Neuron (in vitro differentiated cells): Measurements from ENCODE around the gene CLCN6.

ENCODE experiments used
- H2AFZ ChIP-seq: one replicate; pipeline ENCODE4 v1.6.1; 2013; ENCODE audit warnings: low read depth, mild to moderate bottlenecking, inconsistent platforms, low read length, moderate library complexity
- H3K27me3 ChIP-seq: one replicate; pipeline ENCODE4 v1.6.1; 2013; ENCODE audit warnings: low read length; ENCODE audit not compliant: insufficient read depth
- H3K36me3 ChIP-seq: one replicate; pipeline ENCODE4 v1.6.1; 2013; ENCODE audit warnings: low read length; ENCODE audit not compliant: insufficient read depth
- H3K4me1 ChIP-seq: one replicate; pipeline ENCODE4 v1.6.1; 2013; ENCODE audit warnings: low read length; ENCODE audit not compliant: insufficient read depth
- H3K4me3 ChIP-seq: 2 replicates; pipeline ENCODE4 v1.5.1; 2013; ENCODE audit warnings: mild to moderate bottlenecking, low read length, moderate library complexity
- H3K9me3 ChIP-seq: one replicate; pipeline ENCODE4 v1.6.1; 2013; ENCODE audit warnings: low read length

CLCN6 gene

GRCh38 chr1:11862890-11863289, 56.9 kb downstream of the CLCN6 start:
- Histone ChIP-seq H3K4me3 (no peak overlapping the region), H3K27me3 (peaks cover 32% of the 10 kb centered on the region), H3K9me3 (no peaks in the 10 kb centered on the region), H2AFZ (no peak overlapping the region), H3K4me1 (peaks cover 5% of the 10 kb centered on the region), H3K36me3 (no peaks in the 10 kb centered on the region)

GRCh38 chr1:11868331-11868980, 62.5 kb downstream of the CLCN6 start:
- Histone ChIP-seq H3K4me3 (no peak overlapping the region), H3K27me3 (peaks cover 3% of the 10 kb centered on the region), H2AFZ (no peak overlapping the region), H3K36me3 (no peaks in the 10 kb centered on the region), H3K4me1 (no peaks in the 10 kb centered on the region), H3K9me3 (no peaks in the 10 kb centered on the region)

GRCh38 chr1:11869104-11869503, 63.1 kb downstream of the CLCN6 start:
- Histone ChIP-seq H3K9me3 (no peaks in the 10 kb centered on the region), H3K4me1 (no peaks in the 10 kb centered on the region), H3K4me3 (no peak overlapping the region), H3K27me3 (peaks cover 3% of the 10 kb centered on the region), H3K36me3 (no peaks in the 10 kb centered on the region), H2AFZ (no peak overlapping the region)

- Histone ChIP-seq H2AFZ (no peak overlapping the region), H3K4me3 (no peak overlapping the region), H3K4me1 (no peaks in the 10 kb centered on the region), H3K27me3 (peaks cover 3% of the 10 kb centered on the region), H3K9me3 (no peaks in the 10 kb centered on the region), H3K36me3 (no peaks in the 10 kb centered on the region)
Measured at GRCh38 chr1:11869650-11870207, 63.7 kb downstream of the CLCN6 start.

GRCh38 chr1:11872545-11872944, 66.6 kb downstream of the CLCN6 start:
- Histone ChIP-seq H3K4me1 (no peaks in the 10 kb centered on the region), H3K9me3 (no peaks in the 10 kb centered on the region), H2AFZ (no peak overlapping the region), H3K27me3 (peaks cover 3% of the 10 kb centered on the region), H3K36me3 (no peaks in the 10 kb centered on the region), H3K4me3 (no peak overlapping the region)

- Histone ChIP-seq H3K9me3 (no peaks in the 10 kb centered on the region), H3K27me3 (peaks cover 3% of the 10 kb centered on the region), H3K4me3 (no peak overlapping the region), H2AFZ (no peak overlapping the region), H3K36me3 (no peaks in the 10 kb centered on the region), H3K4me1 (no peaks in the 10 kb centered on the region)
Measured at GRCh38 chr1:11873395-11874257, 67.6 kb downstream of the CLCN6 start.

GRCh38 chr1:11874258-11874562, 68.2 kb downstream of the CLCN6 start:
- peaks cover 3% of the 10 kb centered on the region for H3K27me3 ChIP-seq
- H3K4me3 ChIP-seq = no peak overlapping the region
- no peaks in the 10 kb centered on the region for H3K9me3 ChIP-seq
- H3K36me3 ChIP-seq = no peaks in the 10 kb centered on the region
- no peak overlapping the region for H2AFZ ChIP-seq
- no peaks in the 10 kb centered on the region for H3K4me1 ChIP-seq

GRCh38 chr1:11874624-11875023, 68.6 kb downstream of the CLCN6 start:
- no peak overlapping the region for H2AFZ ChIP-seq
- H3K27me3 ChIP-seq = peaks cover 3% of the 10 kb centered on the region
- H3K9me3 ChIP-seq = no peaks in the 10 kb centered on the region
- no peaks in the 10 kb centered on the region for H3K36me3 ChIP-seq
- no peaks in the 10 kb centered on the region for H3K4me1 ChIP-seq
- no peak overlapping the region for H3K4me3 ChIP-seq

- Histone ChIP-seq H3K9me3 (no peaks in the 10 kb centered on the region), H3K27me3 (no peaks in the 10 kb centered on the region), H3K36me3 (no peaks in the 10 kb centered on the region), H3K4me1 (no peaks in the 10 kb centered on the region), H3K4me3 (no peak overlapping the region), H2AFZ (no peak overlapping the region)
Measured at GRCh38 chr1:11875094-11875493, 69.1 kb downstream of the CLCN6 start.

- Histone ChIP-seq H3K27me3 (no peaks in the 10 kb centered on the region), H2AFZ (no peak overlapping the region), H3K36me3 (no peaks in the 10 kb centered on the region), H3K4me1 (peaks cover 4% of the 10 kb centered on the region), H3K4me3 (no peak overlapping the region), H3K9me3 (no peaks in the 10 kb centered on the region)
Measured at GRCh38 chr1:11877074-11877473, 71.1 kb downstream of the CLCN6 start.

GRCh38 chr1:11878081-11878890, 72.3 kb downstream of the CLCN6 start:
- Histone ChIP-seq H3K9me3 (no peaks in the 10 kb centered on the region), H3K4me1 (peaks cover 4% of the 10 kb centered on the region), H3K4me3 (no peak overlapping the region), H3K27me3 (no peaks in the 10 kb centered on the region), H2AFZ (no peak overlapping the region), H3K36me3 (no peaks in the 10 kb centered on the region)

GRCh38 chr1:11878891-11879190, 72.8 kb downstream of the CLCN6 start:
- Histone ChIP-seq H3K27me3 (no peaks in the 10 kb centered on the region), H2AFZ (no peak overlapping the region), H3K36me3 (no peaks in the 10 kb centered on the region), H3K4me3 (no peak overlapping the region), H3K4me1 (peaks cover 4% of the 10 kb centered on the region), H3K9me3 (no peaks in the 10 kb centered on the region)
